ENCODE results near the gene GRM7. TPM values are rescaled to one million over a fixed set of nuclear protein-coding genes. Genes with fewer than 3 reads are reported as not detected.

The GRM7 gene
- total RNA-seq, 1 donor from 2014 or later: not detected

- TF ChIP-seq CTCF (IDR thresholded peaks at IDR 0.05; ENCODE audit: insufficient read depth, low read length, severe bottlenecking): no peak
- Histone ChIP-seq H3K4me3 (ENCODE audit: low read depth, low read length) (no peak overlapping the region), H3K27me3 (ENCODE audit: control insufficient read depth, insufficient read depth, low read length) (no peaks in the 10 kb centered on the region), H3K36me3 (ENCODE audit: control insufficient read depth, insufficient read depth, low read length) (no peaks in the 10 kb centered on the region)
- FAIRE-seq (no peak), DNase-seq (ENCODE audit: low read depth) (no peak)
Observed at GRCh38 chr3:7790141-7790540, 929.2 kb downstream of the GRM7 start.

All from bronchial epithelial cell (primary cell).